ENCODE data around the gene TBC1D1. TPM values are rescaled to one million over a fixed set of nuclear protein-coding genes. Genes with fewer than 3 reads are reported as not detected.
A peak's percentile ranks its signal among the peaks of the same experiment; 100 is the strongest.

Gene TBC1D1
- total RNA-seq, 2 donors from 2014 or later: 49.8 to 129 TPM

DNA sequence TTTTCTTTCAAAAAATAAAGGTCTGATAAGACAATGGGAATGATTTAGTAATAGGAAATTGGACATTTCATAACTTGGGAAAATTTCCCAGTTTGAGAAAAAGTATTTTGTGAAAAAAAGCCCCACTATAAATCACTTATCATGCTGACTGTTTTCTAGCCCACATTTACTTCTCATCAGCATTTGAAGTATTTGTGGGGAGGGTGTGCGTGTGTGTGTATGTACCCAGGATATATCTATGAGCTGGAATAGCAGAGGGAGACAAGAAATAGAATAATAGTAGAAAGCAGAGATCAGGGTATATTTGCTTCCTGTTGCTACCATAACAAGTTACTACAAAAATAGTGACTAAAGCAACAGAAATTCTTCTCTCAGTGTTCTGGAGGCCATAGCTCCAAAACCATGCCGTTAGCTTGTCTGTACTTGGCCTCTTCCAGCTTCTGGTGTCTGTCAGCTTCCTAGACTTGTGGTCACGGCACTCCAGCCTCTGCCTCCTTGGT is 209.1 kb downstream of the TBC1D1 start:
- WGBS: 73% methylated on average over 3 of the region's 3 CpGs
- no peak for DNase-seq (ENCODE audit: low spot score)
- H3K4me3 ChIP-seq: no peak overlapping the region
- no peaks in the 10 kb centered on the region for H3K9me3 ChIP-seq
- H3K36me3 ChIP-seq: no peaks in the 10 kb centered on the region
- no peaks in the 10 kb centered on the region for H3K27me3 ChIP-seq (replicated peaks; ENCODE audit: insufficient read depth)
- no peak for TF ChIP-seq POLR2A (IDR thresholded peaks at IDR 0.05)
- peak overlapping the region; percentile 41 to 76 for H3K27ac ChIP-seq
- intact Hi-C loops (cut with DNase I): no loop called here
- H3K4me1 ChIP-seq (replicated peaks): peaks cover 7% of the 10 kb centered on the region

DNA sequence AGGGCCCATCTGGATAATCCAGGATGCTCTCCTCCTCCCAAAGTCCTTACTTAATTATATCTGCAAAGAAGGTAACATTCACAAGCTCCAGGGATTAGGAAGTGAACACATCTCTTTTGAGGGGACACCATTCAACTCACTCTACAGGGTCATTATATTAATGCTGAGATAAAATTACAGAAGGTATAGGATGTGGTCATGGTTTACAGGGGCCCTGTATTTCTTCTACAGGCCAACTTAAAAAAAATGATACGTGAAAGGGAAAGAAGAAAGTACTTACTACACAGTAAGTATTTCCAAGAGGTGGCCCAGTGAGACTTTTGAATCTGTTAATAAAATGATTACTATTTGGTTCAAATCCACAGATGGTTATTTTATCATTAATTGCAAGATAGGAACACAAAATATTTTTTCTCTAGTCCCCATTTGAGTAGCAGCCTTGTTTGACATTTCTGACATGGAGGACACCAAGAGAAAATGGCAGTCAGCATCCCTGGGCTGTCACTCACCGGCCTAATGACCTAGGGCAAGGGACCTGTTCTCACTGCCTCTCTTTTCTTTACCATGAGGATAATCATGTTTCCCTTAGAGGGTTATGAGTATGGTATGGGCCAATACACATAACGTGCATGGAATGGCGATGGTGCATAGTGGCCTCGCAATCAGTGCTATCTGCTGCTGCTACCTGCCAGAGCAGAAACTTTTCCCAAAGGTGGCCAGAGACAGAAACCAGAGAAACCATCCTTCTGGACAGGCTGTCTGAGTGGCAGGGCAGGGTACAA is 209.8 kb downstream of the TBC1D1 start:
- Histone ChIP-seq H3K4me3 (no peak overlapping the region), H3K27ac (peak overlapping the region; percentile 41 to 76), H3K9me3 (no peaks in the 10 kb centered on the region), H3K27me3 (replicated peaks; ENCODE audit: insufficient read depth) (no peaks in the 10 kb centered on the region), H3K36me3 (no peaks in the 10 kb centered on the region), H3K4me1 (replicated peaks) (peaks cover 7% of the 10 kb centered on the region)
- WGBS: 95% methylated on average over 5 of the region's 5 CpGs
- intact Hi-C loops (cut with DNase I): no loop called here
- TF ChIP-seq POLR2A (IDR thresholded peaks at IDR 0.05) (no peak), POLR2AphosphoS5 (IDR thresholded peaks at IDR 0.05) (no peak)
- TF ChIP-seq, protein P1, sequence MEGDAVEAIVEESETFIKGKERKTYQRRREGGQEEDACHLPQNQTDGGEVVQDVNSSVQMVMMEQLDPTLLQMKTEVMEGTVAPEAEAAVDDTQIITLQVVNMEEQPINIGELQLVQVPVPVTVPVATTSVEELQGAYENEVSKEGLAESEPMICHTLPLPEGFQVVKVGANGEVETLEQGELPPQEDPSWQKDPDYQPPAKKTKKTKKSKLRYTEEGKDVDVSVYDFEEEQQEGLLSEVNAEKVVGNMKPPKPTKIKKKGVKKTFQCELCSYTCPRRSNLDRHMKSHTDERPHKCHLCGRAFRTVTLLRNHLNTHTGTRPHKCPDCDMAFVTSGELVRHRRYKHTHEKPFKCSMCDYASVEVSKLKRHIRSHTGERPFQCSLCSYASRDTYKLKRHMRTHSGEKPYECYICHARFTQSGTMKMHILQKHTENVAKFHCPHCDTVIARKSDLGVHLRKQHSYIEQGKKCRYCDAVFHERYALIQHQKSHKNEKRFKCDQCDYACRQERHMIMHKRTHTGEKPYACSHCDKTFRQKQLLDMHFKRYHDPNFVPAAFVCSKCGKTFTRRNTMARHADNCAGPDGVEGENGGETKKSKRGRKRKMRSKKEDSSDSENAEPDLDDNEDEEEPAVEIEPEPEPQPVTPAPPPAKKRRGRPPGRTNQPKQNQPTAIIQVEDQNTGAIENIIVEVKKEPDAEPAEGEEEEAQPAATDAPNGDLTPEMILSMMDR (IDR thresholded peaks at IDR 0.05): no peak
- DNase-seq (ENCODE audit: low spot score): no peak

DNA sequence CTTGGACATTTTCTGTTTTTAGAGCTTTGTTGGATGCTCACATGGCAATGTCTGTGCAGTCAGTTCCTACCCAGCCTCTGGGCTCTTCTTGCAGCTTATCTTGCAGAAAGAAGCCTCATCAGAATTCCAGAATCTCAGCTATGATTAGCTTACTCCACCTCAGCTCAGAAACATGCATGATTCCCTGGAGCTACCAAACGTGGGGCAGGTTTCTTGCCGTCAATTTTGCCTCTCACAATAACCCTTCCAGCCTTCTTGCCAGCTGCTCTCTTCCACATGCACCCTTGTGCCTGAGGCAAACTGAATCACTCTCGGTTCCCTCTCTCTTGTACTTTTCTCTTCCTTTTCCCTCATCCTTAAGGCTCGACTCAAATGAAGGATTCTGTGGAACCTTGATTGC is 210.7 kb downstream of the TBC1D1 start:
- Histone ChIP-seq H3K27ac (no peak overlapping the region), H3K27me3 (replicated peaks; ENCODE audit: insufficient read depth) (no peaks in the 10 kb centered on the region), H3K9me3 (no peaks in the 10 kb centered on the region), H3K4me1 (replicated peaks) (peaks cover 7% of the 10 kb centered on the region), H3K36me3 (no peaks in the 10 kb centered on the region), H3K4me3 (no peak overlapping the region)
- no peak for TF ChIP-seq POLR2AphosphoS5 (IDR thresholded peaks at IDR 0.05)
- TF ChIP-seq, protein P1 (IDR thresholded peaks at IDR 0.05): no peak
- no peak for TF ChIP-seq POLR2A (IDR thresholded peaks at IDR 0.05)
- no peak for DNase-seq (ENCODE audit: low spot score)
- intact Hi-C loops (cut with DNase I): no loop called here
- 43% methylated on average over 4 of the region's 4 CpGs for WGBS

DNA sequence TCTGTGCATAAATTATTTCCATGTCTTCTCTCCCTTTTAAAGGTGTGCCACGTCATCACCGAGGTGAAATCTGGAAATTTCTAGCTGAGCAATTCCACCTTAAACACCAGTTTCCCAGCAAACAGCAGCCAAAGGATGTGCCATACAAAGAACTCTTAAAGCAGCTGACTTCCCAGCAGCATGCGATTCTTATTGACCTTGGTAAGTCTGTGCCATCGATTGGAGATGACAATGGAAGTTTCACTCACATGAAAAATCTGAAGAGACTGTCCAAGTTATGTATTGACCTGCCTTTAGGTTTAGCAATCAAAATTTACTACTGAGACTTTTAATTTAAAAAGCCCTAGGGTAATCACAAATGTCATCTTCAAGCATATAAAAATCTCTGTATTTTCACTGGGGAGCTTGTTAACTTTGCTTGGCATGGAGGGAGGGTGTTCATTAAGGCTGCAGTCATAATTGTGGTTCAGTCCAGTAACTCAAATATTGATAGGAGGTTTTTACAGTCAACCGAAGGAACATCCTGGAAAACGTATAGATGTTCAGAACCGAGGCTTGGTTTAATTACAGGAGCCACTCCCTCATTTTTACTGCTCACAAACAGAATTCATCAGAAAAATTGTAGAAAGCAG is 212.2 kb downstream of the TBC1D1 start:
- no peaks in the 10 kb centered on the region for H3K27me3 ChIP-seq (replicated peaks; ENCODE audit: insufficient read depth)
- H3K4me3 ChIP-seq: no peak overlapping the region
- TF ChIP-seq POLR2A (IDR thresholded peaks at IDR 0.05) (no peak), POLR2AphosphoS5 (IDR thresholded peaks at IDR 0.05) (peak; percentile 80)
- peak; percentile 75 for DNase-seq (ENCODE audit: low spot score)
- H3K9me3 ChIP-seq: no peaks in the 10 kb centered on the region
- no peaks in the 10 kb centered on the region for H3K36me3 ChIP-seq
- H3K27ac ChIP-seq: peak overlapping the region; percentile 65 to 80
- WGBS: 45% methylated on average over 7 of the region's 7 CpGs
- intact Hi-C loops (cut with DNase I): no loop called here
- H3K4me1 ChIP-seq (replicated peaks): peaks cover 7% of the 10 kb centered on the region

DNA sequence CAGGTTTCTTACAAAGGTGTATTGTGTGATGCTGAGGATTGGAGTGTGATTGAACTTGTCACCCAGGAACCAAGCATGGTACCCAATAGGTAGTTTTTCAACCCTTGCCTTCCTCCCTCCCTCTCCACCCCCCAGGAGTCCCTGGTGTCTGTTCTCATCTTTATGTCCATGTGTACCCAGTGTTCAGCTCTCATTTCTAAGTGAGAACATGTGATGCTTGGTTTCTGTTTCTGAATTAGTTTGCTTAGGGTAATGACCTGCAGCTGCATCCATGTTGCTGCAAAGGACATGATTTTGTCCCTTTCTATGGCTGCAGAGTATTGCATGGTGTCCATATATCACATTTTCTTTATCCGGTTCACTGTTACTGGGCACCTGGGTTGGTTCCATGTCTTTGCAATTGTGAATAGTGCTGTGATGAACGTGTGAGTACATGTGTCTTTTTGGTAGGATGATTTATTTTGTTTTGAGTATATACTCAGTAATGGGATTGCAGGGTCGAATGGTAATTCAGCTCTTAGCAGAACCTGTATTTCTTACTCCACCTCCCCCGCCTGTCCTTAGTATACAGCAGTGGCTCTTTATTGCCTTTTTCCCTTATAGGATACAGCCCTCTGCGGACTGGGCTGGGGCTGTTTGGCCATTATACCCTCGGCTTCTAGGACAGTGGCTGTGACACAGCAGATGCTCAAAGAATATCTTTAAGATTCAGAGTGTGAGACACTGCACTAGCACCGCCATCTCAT is 214.8 kb downstream of the TBC1D1 start:
- 74% methylated on average over 7 of the region's 7 CpGs for WGBS
- H3K36me3 ChIP-seq: no peaks in the 10 kb centered on the region
- H3K4me1 ChIP-seq (replicated peaks): peaks cover 7% of the 10 kb centered on the region
- no peak for DNase-seq (ENCODE audit: low spot score)
- no peaks in the 10 kb centered on the region for H3K9me3 ChIP-seq
- TF ChIP-seq, protein P1 (IDR thresholded peaks at IDR 0.05): no peak
- TF ChIP-seq POLR2A (IDR thresholded peaks at IDR 0.05): no peak
- no peak for TF ChIP-seq POLR2AphosphoS5 (IDR thresholded peaks at IDR 0.05)
- H3K27me3 ChIP-seq (replicated peaks; ENCODE audit: insufficient read depth): no peaks in the 10 kb centered on the region
- intact Hi-C loops (cut with DNase I): no loop called here
- H3K4me3 ChIP-seq: no peak overlapping the region
- no peak overlapping the region for H3K27ac ChIP-seq

Measured in prostate gland (tissue), 2 donors.